HG03575 (cell line): ENCODE data around the gene THAP4.
"Not testable (repeated sequence)": the region's sequence is repeated elsewhere in the genome, so short reads cannot be mapped to it uniquely, and the experiment has no call there.

Source experiments
- ATAC-seq: cut with Tn5 transposase; IDR thresholded peaks from one replicate; pipeline ENCODE4 v1.9.1; 2021; ENCODE audit not compliant: unreplicated experiment, insufficient number of reproducible peaks, low FRiP score; ENCODE audit errors: extremely low read depth

Gene THAP4

GRCh38 chr2:241666627-241667400 is 29.9 kb upstream of the THAP4 start:
- no peak for ATAC-seq

GRCh38 chr2:241665731-241666440 is 28.9 kb upstream of the THAP4 start:
- no peak for ATAC-seq

GRCh38 chr2:241662731-241663130 is 25.8 kb upstream of the THAP4 start:
- ATAC-seq = not testable (repeated sequence)

- ATAC-seq = no peak
These were observed 23.7 kb upstream of the THAP4 start for GRCh38 chr2:241660593-241661213.

- no peak for ATAC-seq
These were observed 22.3 kb upstream of the THAP4 start for GRCh38 chr2:241659150-241659739.

GRCh38 chr2:241658296-241658695 is 21.3 kb upstream of the THAP4 start:
- no peak for ATAC-seq

- ATAC-seq = no peak
These were observed 20.9 kb upstream of the THAP4 start for GRCh38 chr2:241657786-241658254.

GRCh38 chr2:241656190-241656741 is 19.3 kb upstream of the THAP4 start:
- no peak for ATAC-seq

GRCh38 chr2:241655516-241656189 is 18.7 kb upstream of the THAP4 start:
- ATAC-seq = no peak

GRCh38 chr2:241654551-241654950 is 17.6 kb upstream of the THAP4 start:
- ATAC-seq = no peak

- no peak for ATAC-seq
These were observed 16.3 kb upstream of the THAP4 start for GRCh38 chr2:241653210-241653750.

GRCh38 chr2:241652722-241653121 is 15.8 kb upstream of the THAP4 start:
- ATAC-seq = no peak

- ATAC-seq = no peak
These were observed 15.2 kb upstream of the THAP4 start for GRCh38 chr2:241652142-241652541.

GRCh38 chr2:241649927-241650326 is 13.0 kb upstream of the THAP4 start:
- ATAC-seq = no peak

- ATAC-seq = no peak
These were observed 12.4 kb upstream of the THAP4 start for GRCh38 chr2:241649404-241649803.

- ATAC-seq = no peak
These were observed 11.5 kb upstream of the THAP4 start for GRCh38 chr2:241648453-241648852.

GRCh38 chr2:241645915-241646645 is 9.1 kb upstream of the THAP4 start:
- no peak for ATAC-seq
